ENCODE data around the gene LSM7. TPM values are rescaled to one million over a fixed set of nuclear protein-coding genes. Genes with fewer than 3 reads are reported as not detected.
A peak's percentile ranks its signal among the peaks of the same experiment; 100 is the strongest.

Gene LSM7
- total RNA-seq, 4 donors from 2014 or later, result 70.0 to 109 (median 77.5) TPM

- H3K4me3 ChIP-seq, result no peak overlapping the region
- H3K9me3 ChIP-seq, result no peaks in the 10 kb centered on the region
- H3K4me1 ChIP-seq, result peaks cover 0 to 6% of the 10 kb centered on the region in 2 donors
- intact Hi-C loops (cut with DNase I; ENCODE audit: low total_unique reads), result no loop called here
- H3K36me3 ChIP-seq, result peaks cover 0 to 17% of the 10 kb centered on the region in 2 donors
- H3K27ac ChIP-seq, result no peak overlapping the region
- DNase-seq (no peak), ATAC-seq (no peak)
- TF ChIP-seq CTCF (IDR thresholded peaks at IDR 0.05 in 4 of 5, conservative IDR thresholded peaks at IDR 0.05 in 1 of 5), result no peak
- in situ Hi-C loops (cut with MboI; ENCODE audit: low sequenced_read_pairs in 4 of 4), result no loop called here
- H3K27me3 ChIP-seq, result peaks cover 5 to 14% (median 11%) of the 10 kb centered on the region in 3 donors
Observed at GRCh38 chr19:2356036-2356646, 27.8 kb upstream of the LSM7 start.

- intact Hi-C loops (cut with DNase I; ENCODE audit: low total_unique reads), result no loop called here
- peak; percentile 79 to 92 for ATAC-seq
- H3K4me3 ChIP-seq, result no peak overlapping the region
- in situ Hi-C loops (cut with MboI; ENCODE audit: low sequenced_read_pairs in 4 of 4), result no loop called here
- peaks cover 2 to 7% (median 6%) of the 10 kb centered on the region in 3 donors for H3K27me3 ChIP-seq
- TF ChIP-seq POLR2A (IDR thresholded peaks at IDR 0.05) (no peak), CTCF (IDR thresholded peaks at IDR 0.05 in 4 of 5, conservative IDR thresholded peaks at IDR 0.05 in 1 of 5) (no peak)
- peak; percentile 55 to 76 for DNase-seq
- no peaks in the 10 kb centered on the region for H3K9me3 ChIP-seq
- peak overlapping the region in 1 of 4 donors; percentile 37 for H3K27ac ChIP-seq
- H3K4me1 ChIP-seq, result peaks cover 0 to 6% of the 10 kb centered on the region in 2 donors
- H3K36me3 ChIP-seq, result peaks cover 0 to 25% of the 10 kb centered on the region in 2 donors
Observed at GRCh38 chr19:2355168-2356035, 27.0 kb upstream of the LSM7 start.

GRCh38 chr19:2354670-2355069 lies 26.3 kb upstream of the LSM7 start:
- in situ Hi-C loops (cut with MboI; ENCODE audit: low sequenced_read_pairs in 4 of 4) (no loop called here), intact Hi-C loops (cut with DNase I; ENCODE audit: low total_unique reads) (no loop called here)
- Histone ChIP-seq H3K27ac (no peak overlapping the region), H3K4me1 (peaks cover 0 to 6% of the 10 kb centered on the region in 2 donors), H3K27me3 (no peaks in the 10 kb centered on the region), H3K9me3 (no peaks in the 10 kb centered on the region), H3K4me3 (no peak overlapping the region), H3K36me3 (peaks cover 0 to 32% of the 10 kb centered on the region in 2 donors)
- ATAC-seq (no peak), DNase-seq (no peak)
- TF ChIP-seq CTCF (IDR thresholded peaks at IDR 0.05 in 4 of 5, conservative IDR thresholded peaks at IDR 0.05 in 1 of 5), result no peak
- TF ChIP-seq POLR2A (IDR thresholded peaks at IDR 0.05), result no peak

GRCh38 chr19:2353887-2354592 lies 25.7 kb upstream of the LSM7 start:
- no peak overlapping the region for H3K27ac ChIP-seq
- peaks cover 0 to 33% of the 10 kb centered on the region in 2 donors for H3K36me3 ChIP-seq
- peaks cover 0 to 6% of the 10 kb centered on the region in 2 donors for H3K4me1 ChIP-seq
- DNase-seq (no peak), ATAC-seq (no peak)
- in situ Hi-C loops (cut with MboI; ENCODE audit: low sequenced_read_pairs in 4 of 4) (no loop called here), intact Hi-C loops (cut with DNase I; ENCODE audit: low total_unique reads) (no loop called here)
- no peak overlapping the region for H3K4me3 ChIP-seq
- H3K27me3 ChIP-seq, result no peaks in the 10 kb centered on the region
- no peak for TF ChIP-seq CTCF (IDR thresholded peaks at IDR 0.05 in 4 of 5, conservative IDR thresholded peaks at IDR 0.05 in 1 of 5)
- H3K9me3 ChIP-seq, result no peaks in the 10 kb centered on the region
